OCI-LY1 (cell line): ENCODE measurements around the gene SORBS2.

Experiments used
- EZH2 ChIP-seq: fragments of 200-600 bp; sonication (generic), shearing (Covaris generic); IDR thresholded peaks from 2 replicates; pipeline ENCODE4 v1.8.0; 2017; ENCODE audit warnings: borderline replicate concordance, mixed run types, mild to moderate bottlenecking, antibody characterized with exemption, low read length, moderate library complexity, mixed read lengths
- TF ChIP-seq, protein P1 (sequence below): fragments of 200-600 bp; sonication (generic), shearing (Covaris generic); IDR thresholded peaks from 2 replicates; pipeline ENCODE4 v1.5.1; 2017; ENCODE audit warnings: mild to moderate bottlenecking, antibody characterized with exemption, low read length, moderate library complexity, mixed read lengths

DNA sequence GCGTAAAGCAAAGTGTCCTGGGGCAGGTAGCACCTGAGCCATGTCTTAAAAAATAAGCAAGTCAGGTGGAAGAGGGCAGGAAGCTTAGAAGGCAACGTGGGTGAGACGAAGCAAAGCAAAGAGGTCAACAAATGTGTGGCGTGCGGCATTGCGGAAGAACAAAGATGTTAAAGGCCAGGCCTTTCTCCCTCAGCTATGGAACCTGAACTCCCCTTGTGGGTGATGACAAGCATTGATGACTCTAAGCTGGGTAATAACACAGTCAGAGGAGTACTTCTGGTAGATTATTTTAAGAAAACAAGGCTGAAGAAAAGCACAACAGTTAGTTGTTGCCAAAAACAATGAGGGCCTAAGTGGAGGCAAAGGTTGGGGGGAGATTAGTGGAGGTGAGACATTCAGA is 29.0 kb upstream of the SORBS2 start:
- TF ChIP-seq, protein P1, sequence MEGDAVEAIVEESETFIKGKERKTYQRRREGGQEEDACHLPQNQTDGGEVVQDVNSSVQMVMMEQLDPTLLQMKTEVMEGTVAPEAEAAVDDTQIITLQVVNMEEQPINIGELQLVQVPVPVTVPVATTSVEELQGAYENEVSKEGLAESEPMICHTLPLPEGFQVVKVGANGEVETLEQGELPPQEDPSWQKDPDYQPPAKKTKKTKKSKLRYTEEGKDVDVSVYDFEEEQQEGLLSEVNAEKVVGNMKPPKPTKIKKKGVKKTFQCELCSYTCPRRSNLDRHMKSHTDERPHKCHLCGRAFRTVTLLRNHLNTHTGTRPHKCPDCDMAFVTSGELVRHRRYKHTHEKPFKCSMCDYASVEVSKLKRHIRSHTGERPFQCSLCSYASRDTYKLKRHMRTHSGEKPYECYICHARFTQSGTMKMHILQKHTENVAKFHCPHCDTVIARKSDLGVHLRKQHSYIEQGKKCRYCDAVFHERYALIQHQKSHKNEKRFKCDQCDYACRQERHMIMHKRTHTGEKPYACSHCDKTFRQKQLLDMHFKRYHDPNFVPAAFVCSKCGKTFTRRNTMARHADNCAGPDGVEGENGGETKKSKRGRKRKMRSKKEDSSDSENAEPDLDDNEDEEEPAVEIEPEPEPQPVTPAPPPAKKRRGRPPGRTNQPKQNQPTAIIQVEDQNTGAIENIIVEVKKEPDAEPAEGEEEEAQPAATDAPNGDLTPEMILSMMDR, result no peak
- no peak for TF ChIP-seq EZH2
